K562 (cell line): ENCODE results near the gene SLCO2B1. TPM values are rescaled to one million over a fixed set of nuclear protein-coding genes. Genes with fewer than 3 reads are reported as not detected.

ENCODE experiments used
- ARID1B ChIP-seq: fragments of 450-650 bp; IDR thresholded peaks from 2 replicates; pipeline ENCODE4 v1.6.1; 2016; ENCODE audit warnings: antibody characterized with exemption, mild to moderate bottlenecking, inconsistent platforms
- ARNT ChIP-seq, 2 experiments: fragments of 450-650 bp; IDR thresholded peaks; 2 replicates each; pipeline ENCODE4 v1.6.1; 2016; ENCODE audit warnings: mild to moderate bottlenecking in 1 of 2
- CBFA2T2 ChIP-seq: fragments of 450-650 bp; conservative IDR thresholded peaks from 2 replicates; pipeline ENCODE4 v1.6.1; 2017; ENCODE audit warnings: mild to moderate bottlenecking
- KLF10 ChIP-seq: fragments of 250-450 bp; sonication (Bioruptor Pico); IDR thresholded peaks from 2 replicates; pipeline ENCODE4 v1.6.1; 2021; ENCODE audit warnings: matching md5 sums
- MAFF ChIP-seq: IDR thresholded peaks from 2 replicates; pipeline ENCODE4 v1.6.1; 2012; ENCODE audit warnings: low read length, improper control_type of control experiment
- MTA2 ChIP-seq: fragments of 450-650 bp; IDR thresholded peaks from 2 replicates; pipeline ENCODE4 v1.6.1; 2016; ENCODE audit warnings: low read depth
- NEUROD1 ChIP-seq: fragments of 150-350 bp; IDR thresholded peaks from 2 replicates; pipeline ENCODE4 v1.6.1; 2014; ENCODE audit warnings: borderline replicate concordance, low read length, low read depth; ENCODE audit not compliant: partially characterized antibody
- SRSF9 ChIP-seq: fragments of 200-400 bp; formaldehyde crosslinking; IDR thresholded peaks from 2 replicates; pipeline ENCODE4 v1.6.1; 2017; ENCODE audit warnings: low read depth, low read length, borderline replicate concordance
- TAL1 ChIP-seq: fragments of 450-650 bp; IDR thresholded peaks from 2 replicates; pipeline ENCODE4 v1.6.1; 2016; ENCODE audit warnings: mild to moderate bottlenecking
- ZNF217 ChIP-seq: sonication (generic); formaldehyde crosslinking; IDR thresholded peaks from 2 replicates; pipeline ENCODE4 v1.8.0; 2022; ENCODE audit warnings: mild to moderate bottlenecking, missing genetic modification reagents
- polyA plus RNA-seq, 8 experiments: library from polyadenylated mRNA; depleted of rRNA in 4 of 8; stranded (reverse) in 5 of 8; unstranded in 3 of 8; fragments of >200 nt; fragmentation: Nextera tagmentation in 2 of 8; fragmentation: Illumina TruSeq in 1 of 8; extraction: Ambion mirVana in 2 of 8; extraction: Trizol in 1 of 8; gene quantifications; 2 replicates each; pipeline versions ENCODE4 v1.2.1 to v1.2.3, GENCODE V29; 2011 to 2014; ENCODE audit warnings: inconsistent platforms in 1 of 8, missing spikeins in 1 of 8
- total RNA-seq, 7 experiments: library from RNA; depleted of rRNA in 6 of 7; stranded (reverse); fragments of >200 nt in 6 of 7; fragmentation: Illumina TruSeq in 2 of 7; extraction: Trizol in 2 of 7; gene quantifications; 2 replicates each; pipeline versions ENCODE4 v1.2.1 to v1.2.3, GENCODE V29; 2011 to 2021; ENCODE audit warnings: low replicate concordance in 1 of 7
- TF ChIP-seq, protein P1 (sequence below), 2 experiments: fragments of 450-650 bp; IDR thresholded peaks; 2 replicates each; pipeline ENCODE4 v1.6.1; 2016; ENCODE audit warnings: mild to moderate bottlenecking in 2 of 2, borderline replicate concordance in 1 of 2, low read depth in 1 of 2, moderate library complexity in 1 of 2
- TF ChIP-seq, protein P2 (sequence below): sonication (generic); IDR thresholded peaks from 2 replicates; pipeline ENCODE4 v1.6.1; 2016
- TF ChIP-seq, protein P3 (sequence below), 3 experiments: IDR thresholded peaks in 2 of 3; conservative IDR thresholded peaks in 1 of 3; 2 replicates each; pipeline ENCODE4 v1.5.1; 2011 to 2012; ENCODE audit warnings: low read length in 3 of 3, mild to moderate bottlenecking in 3 of 3, control low read depth in 2 of 3, improper control_type of control experiment in 1 of 3, inconsistent platforms in 1 of 3, low read depth in 1 of 3, mixed read lengths in 1 of 3, moderate library complexity in 1 of 3; ENCODE audit not compliant: insufficient read depth in 2 of 3
- TF ChIP-seq, protein P4 (sequence below): sonication (generic); formaldehyde crosslinking; IDR thresholded peaks from 2 replicates; pipeline ENCODE4 v1.8.0; 2022; ENCODE audit warnings: mild to moderate bottlenecking, missing genetic modification reagents
- TF ChIP-seq, protein P5 (sequence below): fragments of 450-650 bp; IDR thresholded peaks from one replicate; pipeline ENCODE4 v1.6.1; 2018; ENCODE audit warnings: mild to moderate bottlenecking, moderate library complexity; ENCODE audit not compliant: partially characterized antibody

SLCO2B1 gene
- total and polyA plus RNA-seq, 9 of the 15 experiments (the other 6 are each of a cell fraction or from before 2014, with no cell fraction given): 0.70 to 14.7 (median 7.6) TPM

DNA sequence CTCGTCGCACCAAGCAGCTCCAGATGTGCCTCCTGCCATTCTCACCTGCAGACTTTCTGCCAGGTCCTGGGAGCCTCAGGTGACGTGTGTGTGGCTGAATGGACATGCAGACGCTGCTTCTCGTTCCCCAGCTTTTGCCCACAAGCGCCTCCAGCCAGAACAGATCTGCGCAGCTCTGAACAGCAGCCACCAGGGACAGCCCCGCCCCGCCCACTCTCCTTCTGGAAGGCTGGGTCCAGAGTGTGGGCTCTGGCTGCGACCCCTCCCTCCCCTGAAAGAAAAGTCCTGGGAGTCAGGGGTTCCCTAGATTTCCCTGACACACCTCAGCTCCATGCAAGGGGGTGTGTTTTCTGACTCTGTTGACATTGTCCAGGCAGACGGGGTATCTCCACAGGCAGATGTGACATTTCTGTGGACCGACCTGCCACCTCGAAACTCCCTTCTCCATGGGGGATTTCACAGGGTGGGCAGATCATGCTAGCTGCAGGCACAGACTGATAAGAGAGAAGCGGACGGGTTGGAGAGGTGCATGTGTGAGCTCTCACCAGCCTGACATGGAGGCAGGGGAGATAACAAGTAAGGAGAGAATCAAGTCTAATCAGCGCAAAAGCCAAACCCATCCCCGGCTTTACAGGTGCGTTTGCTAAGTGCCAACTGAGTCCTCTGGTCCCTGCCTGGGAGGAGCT is 19.8 kb downstream of the SLCO2B1 start (continued):
- TF ChIP-seq ARID1B (peak; percentile 41; the same call in 1 of the 2 replicates), KLF10 (no peak), MTA2 (0 out of 2 replicates have a peak, but pooled peaks have one; percentile 23), MAFF (no peak), CBFA2T2 (peak; percentile 76), ZNF217 (CRISPR knock-in tag) (no peak), ARNT (IDR thresholded peaks at IDR 0.05) (no peak), SRSF9 (no peak), TAL1 (peak; percentile 38; the same call in 1 of the 2 replicates), NEUROD1 (no peak)
- TF ChIP-seq, protein P1, sequence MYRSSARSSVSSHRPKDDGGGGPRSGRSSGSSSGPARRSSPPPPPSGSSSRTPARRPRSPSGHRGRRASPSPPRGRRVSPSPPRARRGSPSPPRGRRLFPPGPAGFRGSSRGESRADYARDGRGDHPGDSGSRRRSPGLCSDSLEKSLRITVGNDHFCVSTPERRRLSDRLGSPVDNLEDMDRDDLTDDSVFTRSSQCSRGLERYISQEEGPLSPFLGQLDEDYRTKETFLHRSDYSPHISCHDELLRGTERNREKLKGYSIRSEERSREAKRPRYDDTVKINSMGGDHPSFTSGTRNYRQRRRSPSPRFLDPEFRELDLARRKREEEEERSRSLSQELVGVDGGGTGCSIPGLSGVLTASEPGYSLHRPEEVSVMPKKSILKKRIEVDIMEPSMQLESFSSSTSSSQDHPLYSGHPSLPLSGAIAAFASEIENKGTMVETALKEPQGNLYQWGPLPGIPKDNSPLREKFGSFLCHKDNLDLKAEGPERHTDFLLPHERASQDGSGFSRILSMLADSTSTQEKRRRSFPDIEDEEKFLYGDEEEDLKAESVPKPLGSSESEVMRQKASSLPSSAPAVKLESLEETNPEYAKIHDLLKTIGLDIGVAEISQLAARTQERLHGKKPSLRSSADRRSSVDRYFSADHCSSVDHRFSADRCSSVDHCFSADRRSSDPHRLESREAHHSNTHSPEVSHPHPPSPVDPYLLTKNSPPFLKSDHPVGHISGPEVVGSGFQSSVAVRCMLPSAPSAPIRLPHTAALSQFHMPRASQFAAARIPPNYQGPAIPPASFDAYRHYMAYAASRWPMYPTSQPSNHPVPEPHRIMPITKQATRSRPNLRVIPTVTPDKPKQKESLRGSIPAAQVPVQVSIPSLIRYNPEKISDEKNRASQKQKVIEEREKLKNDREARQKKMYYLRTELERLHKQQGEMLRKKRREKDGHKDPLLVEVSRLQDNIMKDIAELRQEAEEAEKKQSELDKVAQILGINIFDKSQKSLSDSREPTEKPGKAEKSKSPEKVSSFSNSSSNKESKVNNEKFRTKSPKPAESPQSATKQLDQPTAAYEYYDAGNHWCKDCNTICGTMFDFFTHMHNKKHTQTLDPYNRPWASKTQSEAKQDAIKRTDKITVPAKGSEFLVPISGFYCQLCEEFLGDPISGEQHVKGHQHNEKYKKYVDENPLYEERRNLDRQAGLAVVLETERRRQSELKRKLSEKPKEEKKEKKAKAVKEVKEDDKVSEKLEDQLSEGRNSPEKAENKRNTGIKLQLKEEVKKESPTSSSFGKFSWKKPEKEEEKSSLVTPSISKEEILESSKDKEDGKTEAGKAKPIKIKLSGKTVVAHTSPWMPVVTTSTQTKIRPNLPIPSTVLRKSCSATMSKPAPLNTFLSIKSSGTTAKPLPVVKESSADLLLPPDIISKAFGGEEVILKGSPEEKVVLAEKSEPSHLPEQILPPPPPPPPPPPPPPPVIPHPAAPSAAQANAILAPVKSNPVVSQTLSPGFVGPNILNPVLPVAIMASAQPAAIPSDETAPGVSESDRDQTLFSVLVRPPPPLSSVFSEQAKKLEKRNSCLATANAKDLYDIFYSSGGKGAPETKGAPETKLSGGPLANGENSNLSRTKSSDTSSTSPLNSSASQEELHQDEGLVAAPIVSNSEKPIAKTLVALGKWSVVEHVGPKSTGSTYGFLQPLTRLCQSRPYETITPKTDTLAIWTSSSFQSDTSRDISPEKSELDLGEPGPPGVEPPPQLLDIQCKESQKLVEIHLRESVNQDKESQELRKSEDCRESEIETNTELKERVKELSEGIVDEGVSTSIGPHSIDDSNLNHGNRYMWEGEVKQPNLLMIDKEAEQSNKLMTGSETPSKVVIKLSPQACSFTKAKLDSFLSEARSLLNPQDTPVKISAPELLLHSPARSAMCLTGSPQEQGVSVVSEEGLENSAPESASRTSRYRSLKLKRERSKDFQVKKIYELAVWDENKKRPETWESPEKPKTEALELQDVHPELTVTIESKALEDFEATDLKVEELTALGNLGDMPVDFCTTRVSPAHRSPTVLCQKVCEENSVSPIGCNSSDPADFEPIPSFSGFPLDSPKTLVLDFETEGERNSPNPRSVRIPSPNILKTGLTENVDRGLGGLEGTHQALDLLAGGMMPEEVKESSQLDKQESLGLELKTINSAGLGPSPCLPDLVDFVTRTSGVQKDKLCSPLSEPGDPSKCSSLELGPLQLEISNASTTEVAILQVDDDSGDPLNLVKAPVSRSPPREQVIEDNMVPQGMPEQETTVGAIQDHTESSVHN (IDR thresholded peaks at IDR 0.05; ENCODE audit: borderline replicate concordance in 1 of 2, low read depth in 1 of 2): no peak
- TF ChIP-seq, protein P2, sequence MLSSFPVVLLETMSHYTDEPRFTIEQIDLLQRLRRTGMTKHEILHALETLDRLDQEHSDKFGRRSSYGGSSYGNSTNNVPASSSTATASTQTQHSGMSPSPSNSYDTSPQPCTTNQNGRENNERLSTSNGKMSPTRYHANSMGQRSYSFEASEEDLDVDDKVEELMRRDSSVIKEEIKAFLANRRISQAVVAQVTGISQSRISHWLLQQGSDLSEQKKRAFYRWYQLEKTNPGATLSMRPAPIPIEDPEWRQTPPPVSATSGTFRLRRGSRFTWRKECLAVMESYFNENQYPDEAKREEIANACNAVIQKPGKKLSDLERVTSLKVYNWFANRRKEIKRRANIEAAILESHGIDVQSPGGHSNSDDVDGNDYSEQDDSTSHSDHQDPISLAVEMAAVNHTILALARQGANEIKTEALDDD: no peak
- TF ChIP-seq, protein P3, sequence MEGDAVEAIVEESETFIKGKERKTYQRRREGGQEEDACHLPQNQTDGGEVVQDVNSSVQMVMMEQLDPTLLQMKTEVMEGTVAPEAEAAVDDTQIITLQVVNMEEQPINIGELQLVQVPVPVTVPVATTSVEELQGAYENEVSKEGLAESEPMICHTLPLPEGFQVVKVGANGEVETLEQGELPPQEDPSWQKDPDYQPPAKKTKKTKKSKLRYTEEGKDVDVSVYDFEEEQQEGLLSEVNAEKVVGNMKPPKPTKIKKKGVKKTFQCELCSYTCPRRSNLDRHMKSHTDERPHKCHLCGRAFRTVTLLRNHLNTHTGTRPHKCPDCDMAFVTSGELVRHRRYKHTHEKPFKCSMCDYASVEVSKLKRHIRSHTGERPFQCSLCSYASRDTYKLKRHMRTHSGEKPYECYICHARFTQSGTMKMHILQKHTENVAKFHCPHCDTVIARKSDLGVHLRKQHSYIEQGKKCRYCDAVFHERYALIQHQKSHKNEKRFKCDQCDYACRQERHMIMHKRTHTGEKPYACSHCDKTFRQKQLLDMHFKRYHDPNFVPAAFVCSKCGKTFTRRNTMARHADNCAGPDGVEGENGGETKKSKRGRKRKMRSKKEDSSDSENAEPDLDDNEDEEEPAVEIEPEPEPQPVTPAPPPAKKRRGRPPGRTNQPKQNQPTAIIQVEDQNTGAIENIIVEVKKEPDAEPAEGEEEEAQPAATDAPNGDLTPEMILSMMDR (IDR thresholded peaks at IDR 0.05 in 2 of 3, conservative IDR thresholded peaks at IDR 0.05 in 1 of 3; ENCODE audit: insufficient read depth in 2 of 3, low read depth in 1 of 3, low read length in 3 of 3): no peak
- TF ChIP-seq, protein P4, sequence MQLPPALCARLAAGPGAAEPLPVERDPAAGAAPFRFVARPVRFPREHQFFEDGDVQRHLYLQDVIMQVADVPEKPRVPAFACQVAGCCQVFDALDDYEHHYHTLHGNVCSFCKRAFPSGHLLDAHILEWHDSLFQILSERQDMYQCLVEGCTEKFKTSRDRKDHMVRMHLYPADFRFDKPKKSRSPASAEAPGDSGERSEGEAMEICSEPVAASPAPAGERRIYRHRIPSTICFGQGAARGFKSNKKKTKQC (CRISPR knock-in tag): no peak
- TF ChIP-seq, protein P5, sequence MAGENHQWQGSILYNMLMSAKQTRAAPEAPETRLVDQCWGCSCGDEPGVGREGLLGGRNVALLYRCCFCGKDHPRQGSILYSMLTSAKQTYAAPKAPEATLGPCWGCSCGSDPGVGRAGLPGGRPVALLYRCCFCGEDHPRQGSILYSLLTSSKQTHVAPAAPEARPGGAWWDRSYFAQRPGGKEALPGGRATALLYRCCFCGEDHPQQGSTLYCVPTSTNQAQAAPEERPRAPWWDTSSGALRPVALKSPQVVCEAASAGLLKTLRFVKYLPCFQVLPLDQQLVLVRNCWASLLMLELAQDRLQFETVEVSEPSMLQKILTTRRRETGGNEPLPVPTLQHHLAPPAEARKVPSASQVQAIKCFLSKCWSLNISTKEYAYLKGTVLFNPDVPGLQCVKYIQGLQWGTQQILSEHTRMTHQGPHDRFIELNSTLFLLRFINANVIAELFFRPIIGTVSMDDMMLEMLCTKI: no peak
